Transverse colon (tissue), 3 donors: ENCODE results near the gene TMEM30B.

Source experiments
- EP300 ChIP-seq: sonication (generic); formaldehyde crosslinking; IDR thresholded peaks from one replicate; pipeline ENCODE4 v1.6.1; 2017; ENCODE audit warnings: antibody characterized with exemption, low read depth
- POLR2A ChIP-seq: fragments of 450-650 bp; IDR thresholded peaks from one replicate; pipeline ENCODE4 v1.6.1; 2016; ENCODE audit warnings: antibody characterized with exemption, mild to moderate bottlenecking, moderate library complexity
- TF ChIP-seq, protein P1 (sequence below), 5 experiments: fragments of 200-600 bp in 3 of 5; fragments of 450-650 bp in 2 of 5; sonication (generic) in 3 of 5; IDR thresholded peaks; 1 replicate in 2 of 5; 2 replicates in 3 of 5; pipeline ENCODE4 v1.5.1; 2016 to 2017; ENCODE audit warnings: antibody characterized with exemption in 5 of 5, inconsistent platforms in 3 of 5, mild to moderate bottlenecking in 2 of 5, moderate library complexity in 1 of 5

DNA sequence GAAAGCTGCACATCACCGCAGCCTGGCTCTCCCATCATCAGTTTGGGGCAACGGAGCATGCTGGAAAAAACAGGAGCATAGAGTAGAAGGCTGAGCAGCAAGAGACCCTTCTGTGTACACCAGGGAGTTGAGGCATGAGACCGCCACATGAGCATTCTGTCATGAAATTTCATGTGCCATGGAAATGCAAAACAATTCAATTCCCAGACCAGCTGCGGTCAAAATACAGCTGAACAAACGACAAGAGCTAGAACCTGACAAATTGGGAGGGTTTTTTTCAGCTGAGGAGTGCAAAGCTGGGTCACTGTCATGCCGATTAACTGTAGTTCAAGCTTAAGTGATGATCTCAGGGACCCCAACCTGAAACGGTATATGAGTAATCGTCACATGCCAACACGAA is 37.1 kb downstream of the TMEM30B start:
- TF ChIP-seq, protein P1, sequence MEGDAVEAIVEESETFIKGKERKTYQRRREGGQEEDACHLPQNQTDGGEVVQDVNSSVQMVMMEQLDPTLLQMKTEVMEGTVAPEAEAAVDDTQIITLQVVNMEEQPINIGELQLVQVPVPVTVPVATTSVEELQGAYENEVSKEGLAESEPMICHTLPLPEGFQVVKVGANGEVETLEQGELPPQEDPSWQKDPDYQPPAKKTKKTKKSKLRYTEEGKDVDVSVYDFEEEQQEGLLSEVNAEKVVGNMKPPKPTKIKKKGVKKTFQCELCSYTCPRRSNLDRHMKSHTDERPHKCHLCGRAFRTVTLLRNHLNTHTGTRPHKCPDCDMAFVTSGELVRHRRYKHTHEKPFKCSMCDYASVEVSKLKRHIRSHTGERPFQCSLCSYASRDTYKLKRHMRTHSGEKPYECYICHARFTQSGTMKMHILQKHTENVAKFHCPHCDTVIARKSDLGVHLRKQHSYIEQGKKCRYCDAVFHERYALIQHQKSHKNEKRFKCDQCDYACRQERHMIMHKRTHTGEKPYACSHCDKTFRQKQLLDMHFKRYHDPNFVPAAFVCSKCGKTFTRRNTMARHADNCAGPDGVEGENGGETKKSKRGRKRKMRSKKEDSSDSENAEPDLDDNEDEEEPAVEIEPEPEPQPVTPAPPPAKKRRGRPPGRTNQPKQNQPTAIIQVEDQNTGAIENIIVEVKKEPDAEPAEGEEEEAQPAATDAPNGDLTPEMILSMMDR (IDR thresholded peaks at IDR 0.05): no peak
- TF ChIP-seq EP300: no peak
- no peak for TF ChIP-seq POLR2A
